ENCODE data around the gene SLC12A2.

The SLC12A2 gene

GRCh38 chr5:128101676-128102075 is 18.1 kb downstream of the SLC12A2 start:
- DNase-seq (ENCODE audit: low read depth, low spot score): no peak

GRCh38 chr5:128105203-128105602 is 21.6 kb downstream of the SLC12A2 start:
- no peak for DNase-seq (ENCODE audit: low read depth, low spot score)
- TF ChIP-seq POLR2AphosphoS5 (IDR thresholded peaks at IDR 0.05; ENCODE audit: borderline replicate concordance, low read depth, low read length) (no peak), EZH2 (IDR thresholded peaks at IDR 0.05) (no peak), FOXP2 (optimal IDR thresholded peaks at IDR 0.05; ENCODE audit: control extremely low read depth, extremely low read length, insufficient read depth) (no peak)
- H3K27ac ChIP-seq: no peak overlapping the region
- no peak overlapping the region for H3K9ac ChIP-seq (ENCODE audit: insufficient read length)
- no peaks in the 10 kb centered on the region for H3K36me3 ChIP-seq (ENCODE audit: insufficient read depth, low read length)
- H3K4me3 ChIP-seq: no peak overlapping the region
- no peaks in the 10 kb centered on the region for H3K9me3 ChIP-seq (ENCODE audit: low read depth, low read length)

More at GRCh38 chr5:128101676-128102075, 18.1 kb downstream of the SLC12A2 start:
- Histone ChIP-seq H3K4me3 (no peak overlapping the region), H3K9ac (ENCODE audit: insufficient read length) (no peak overlapping the region), H3K27ac (no peak overlapping the region), H3K9me3 (ENCODE audit: low read depth, low read length) (peaks cover 10% of the 10 kb centered on the region; the same call in 1 of the 2 replicates), H3K36me3 (ENCODE audit: insufficient read depth, low read length) (no peaks in the 10 kb centered on the region)
- TF ChIP-seq FOXP2 (optimal IDR thresholded peaks at IDR 0.05; ENCODE audit: control extremely low read depth, extremely low read length, insufficient read depth) (no peak), EZH2 (IDR thresholded peaks at IDR 0.05) (no peak)

GRCh38 chr5:128109138-128109537 is 25.6 kb downstream of the SLC12A2 start:
- no peak overlapping the region for H3K9ac ChIP-seq (ENCODE audit: insufficient read length)

GRCh38 chr5:128109766-128110165 is 26.2 kb downstream of the SLC12A2 start:
- no peak for TF ChIP-seq FOXP2 (optimal IDR thresholded peaks at IDR 0.05; ENCODE audit: control extremely low read depth, extremely low read length, insufficient read depth)
- no peak for TF ChIP-seq EZH2 (IDR thresholded peaks at IDR 0.05)
- no peak for TF ChIP-seq POLR2AphosphoS5 (IDR thresholded peaks at IDR 0.05; ENCODE audit: borderline replicate concordance, low read depth, low read length)
- Histone ChIP-seq H3K4me3 (no peak overlapping the region), H3K9me3 (ENCODE audit: low read depth, low read length) (no peaks in the 10 kb centered on the region), H3K9ac (ENCODE audit: insufficient read length) (no peak overlapping the region), H3K36me3 (ENCODE audit: insufficient read depth, low read length) (no peaks in the 10 kb centered on the region), H3K27ac (no peak overlapping the region)
- no peak for DNase-seq (ENCODE audit: low read depth, low spot score)

More at GRCh38 chr5:128109138-128109537, 25.6 kb downstream of the SLC12A2 start:
- H3K27ac ChIP-seq: no peak overlapping the region
- H3K9me3 ChIP-seq (ENCODE audit: low read depth, low read length): no peaks in the 10 kb centered on the region
- H3K36me3 ChIP-seq (ENCODE audit: insufficient read depth, low read length): no peaks in the 10 kb centered on the region
- no peak for DNase-seq (ENCODE audit: low read depth, low spot score)
- no peak overlapping the region for H3K4me3 ChIP-seq
- TF ChIP-seq POLR2AphosphoS5 (IDR thresholded peaks at IDR 0.05; ENCODE audit: borderline replicate concordance, low read depth, low read length) (no peak), EZH2 (IDR thresholded peaks at IDR 0.05) (no peak), FOXP2 (optimal IDR thresholded peaks at IDR 0.05; ENCODE audit: control extremely low read depth, extremely low read length, insufficient read depth) (no peak)

GRCh38 chr5:128111818-128112448 is 28.4 kb downstream of the SLC12A2 start:
- DNase-seq (ENCODE audit: low read depth, low spot score): no peak
- TF ChIP-seq POLR2AphosphoS5 (IDR thresholded peaks at IDR 0.05; ENCODE audit: borderline replicate concordance, low read depth, low read length): no peak
- no peak for TF ChIP-seq EZH2 (IDR thresholded peaks at IDR 0.05)
- no peak for TF ChIP-seq FOXP2 (optimal IDR thresholded peaks at IDR 0.05; ENCODE audit: control extremely low read depth, extremely low read length, insufficient read depth)
- no peak overlapping the region for H3K4me3 ChIP-seq
- H3K9ac ChIP-seq (ENCODE audit: insufficient read length): no peak overlapping the region
- peaks cover 3% of the 10 kb centered on the region; the same call in 1 of the 2 replicates for H3K36me3 ChIP-seq (ENCODE audit: insufficient read depth, low read length)
- no peak overlapping the region for H3K27ac ChIP-seq
- no peaks in the 10 kb centered on the region for H3K9me3 ChIP-seq (ENCODE audit: low read depth, low read length)

- no peaks in the 10 kb centered on the region for H3K9me3 ChIP-seq (ENCODE audit: low read depth, low read length)
- peaks cover 3% of the 10 kb centered on the region; the same call in 1 of the 2 replicates for H3K36me3 ChIP-seq (ENCODE audit: insufficient read depth, low read length)
- no peak overlapping the region for H3K4me3 ChIP-seq
- H3K9ac ChIP-seq (ENCODE audit: insufficient read length): no peak overlapping the region
- TF ChIP-seq FOXP2 (optimal IDR thresholded peaks at IDR 0.05; ENCODE audit: control extremely low read depth, extremely low read length, insufficient read depth) (no peak), EZH2 (IDR thresholded peaks at IDR 0.05) (no peak), POLR2AphosphoS5 (IDR thresholded peaks at IDR 0.05; ENCODE audit: borderline replicate concordance, low read depth, low read length) (no peak)
- DNase-seq (ENCODE audit: low read depth, low spot score): no peak
- H3K27ac ChIP-seq: no peak overlapping the region
These were observed 32.9 kb downstream of the SLC12A2 start for GRCh38 chr5:128116445-128116844.

- Histone ChIP-seq H3K9ac (ENCODE audit: insufficient read length) (no peak overlapping the region), H3K4me3 (no peak overlapping the region), H3K9me3 (ENCODE audit: low read depth, low read length) (no peaks in the 10 kb centered on the region), H3K27ac (no peak overlapping the region), H3K36me3 (ENCODE audit: insufficient read depth, low read length) (peaks cover 3% of the 10 kb centered on the region; the same call in 1 of the 2 replicates)
- DNase-seq (ENCODE audit: low read depth, low spot score): no peak
- TF ChIP-seq POLR2AphosphoS5 (IDR thresholded peaks at IDR 0.05; ENCODE audit: borderline replicate concordance, low read depth, low read length) (no peak), EZH2 (IDR thresholded peaks at IDR 0.05) (no peak), FOXP2 (optimal IDR thresholded peaks at IDR 0.05; ENCODE audit: control extremely low read depth, extremely low read length, insufficient read depth) (no peak)
These were observed 34.6 kb downstream of the SLC12A2 start for GRCh38 chr5:128118214-128118613.

- H3K36me3 ChIP-seq (ENCODE audit: insufficient read depth, low read length): no peaks in the 10 kb centered on the region
- TF ChIP-seq FOXP2 (optimal IDR thresholded peaks at IDR 0.05; ENCODE audit: control extremely low read depth, extremely low read length, insufficient read depth): no peak
- no peak for TF ChIP-seq EZH2 (IDR thresholded peaks at IDR 0.05)
- TF ChIP-seq POLR2AphosphoS5 (IDR thresholded peaks at IDR 0.05; ENCODE audit: borderline replicate concordance, low read depth, low read length): no peak
- H3K9ac ChIP-seq (ENCODE audit: insufficient read length): no peak overlapping the region
- no peaks in the 10 kb centered on the region for H3K9me3 ChIP-seq (ENCODE audit: low read depth, low read length)
- DNase-seq (ENCODE audit: low read depth, low spot score): no peak
- H3K27ac ChIP-seq: no peak overlapping the region
- H3K4me3 ChIP-seq: no peak overlapping the region
These were observed 38.1 kb downstream of the SLC12A2 start for GRCh38 chr5:128121651-128122050.

- no peaks in the 10 kb centered on the region for H3K9me3 ChIP-seq (ENCODE audit: low read depth, low read length)
- H3K4me3 ChIP-seq: no peak overlapping the region
- TF ChIP-seq POLR2AphosphoS5 (IDR thresholded peaks at IDR 0.05; ENCODE audit: borderline replicate concordance, low read depth, low read length) (no peak), FOXP2 (optimal IDR thresholded peaks at IDR 0.05; ENCODE audit: control extremely low read depth, extremely low read length, insufficient read depth) (no peak), EZH2 (IDR thresholded peaks at IDR 0.05) (no peak)
- DNase-seq (ENCODE audit: low read depth, low spot score): no peak
- H3K36me3 ChIP-seq (ENCODE audit: insufficient read depth, low read length): no peaks in the 10 kb centered on the region
- no peak overlapping the region for H3K9ac ChIP-seq (ENCODE audit: insufficient read length)
- H3K27ac ChIP-seq: no peak overlapping the region
These were observed 40.4 kb downstream of the SLC12A2 start for GRCh38 chr5:128123936-128124335.
